BLaER1 treated with 17β-estradiol and CSF1 and Interleukin-3, amounts not matched to agents 10 nM and 100 nM (cell line): Measurements from ENCODE around the gene GRAMD1B.
"Not testable (repeated sequence)": the region's sequence is repeated elsewhere in the genome, so short reads cannot be mapped to it uniquely, and the experiment has no call there.

Source experiments
- H3K27ac ChIP-seq, 11 experiments: shearing (Covaris generic); formaldehyde crosslinking; 2 replicates each; pipeline ENCODE4 v1.8.1; 2022
- H3K27me3 ChIP-seq, 11 experiments: shearing (Covaris generic); formaldehyde crosslinking; 2 replicates each; pipeline ENCODE4 v1.8.1; 2022
- H3K36me3 ChIP-seq, 11 experiments: shearing (Covaris generic); formaldehyde crosslinking; 2 replicates each; pipeline ENCODE4 v1.8.1; 2022
- H3K4me1 ChIP-seq, 10 experiments: shearing (Covaris generic); formaldehyde crosslinking; 2 replicates each; pipeline ENCODE4 v1.8.1; 2022
- H3K4me2 ChIP-seq, 11 experiments: shearing (Covaris generic); formaldehyde crosslinking; 2 replicates each; pipeline ENCODE4 v1.8.1; 2022
- H3K4me3 ChIP-seq, 10 experiments: shearing (Covaris generic); formaldehyde crosslinking; 2 replicates each; pipeline ENCODE4 v1.8.1; 2022
- H3K9ac ChIP-seq, 11 experiments: shearing (Covaris generic); formaldehyde crosslinking; 2 replicates each; pipeline ENCODE4 v1.8.1; 2022
- H3K9me3 ChIP-seq, 11 experiments: shearing (Covaris generic); formaldehyde crosslinking; replicated peaks in 1 of 11; 2 replicates each; pipeline ENCODE4 v1.8.1; 2022
- H4K20me1 ChIP-seq, 11 experiments: shearing (Covaris generic); formaldehyde crosslinking; 2 replicates each; pipeline ENCODE4 v1.8.1; 2022
- Cebpa-rat ChIP-seq, 11 experiments: shearing (Covaris generic); IDR thresholded peaks; 2 replicates each; pipeline ENCODE4 v1.8.1; 2022

The GRAMD1B gene

DNA sequence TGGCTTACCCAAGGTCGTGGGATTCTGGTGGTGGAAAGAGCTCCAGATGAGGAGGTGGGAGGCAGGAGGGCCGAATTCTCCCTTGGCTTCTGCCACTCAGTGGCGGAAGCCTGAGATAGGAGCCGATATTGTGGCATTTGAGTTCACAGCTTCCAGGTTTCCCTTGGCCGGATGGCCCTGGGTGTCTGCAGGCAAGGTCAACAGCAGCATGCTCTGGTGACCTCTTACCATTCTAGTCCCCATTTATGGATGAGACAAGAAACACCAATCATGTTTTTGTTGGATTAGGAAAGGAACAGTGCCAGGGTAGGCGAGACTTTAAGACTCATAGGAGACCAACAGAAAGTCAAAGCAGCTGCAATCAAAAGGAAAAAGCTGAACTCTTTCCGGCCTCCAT, 89.7 kb downstream of the GRAMD1B start:
- Histone ChIP-seq H3K36me3 (peaks cover 0 to 7% (median 0%) of the 10 kb centered on the region in 11 experiments; a peak in 2 of 22 replicates), H3K9ac (no peak overlapping the region), H3K27ac (no peak overlapping the region), H3K4me1 (peaks cover 28 to 40% (median 35%) of the 10 kb centered on the region in 10 experiments), H3K4me3 (no peak overlapping the region), H3K4me2 (peak overlapping the region in 9 of 11 experiments; percentile 71 to 88 (median 81); a peak in 13 of 22 replicates), H3K9me3 (peaks cover 9 to 23% (median 15%) of the 10 kb centered on the region in 11 experiments; a peak in 19 of 22 replicates), H4K20me1 (peaks cover 0 to 14% (median 0%) of the 10 kb centered on the region in 11 experiments; a peak in 3 of 22 replicates), H3K27me3 (no peaks in the 10 kb centered on the region)
- TF ChIP-seq Cebpa-rat (IDR thresholded peaks at IDR 0.05) = no peak

DNA sequence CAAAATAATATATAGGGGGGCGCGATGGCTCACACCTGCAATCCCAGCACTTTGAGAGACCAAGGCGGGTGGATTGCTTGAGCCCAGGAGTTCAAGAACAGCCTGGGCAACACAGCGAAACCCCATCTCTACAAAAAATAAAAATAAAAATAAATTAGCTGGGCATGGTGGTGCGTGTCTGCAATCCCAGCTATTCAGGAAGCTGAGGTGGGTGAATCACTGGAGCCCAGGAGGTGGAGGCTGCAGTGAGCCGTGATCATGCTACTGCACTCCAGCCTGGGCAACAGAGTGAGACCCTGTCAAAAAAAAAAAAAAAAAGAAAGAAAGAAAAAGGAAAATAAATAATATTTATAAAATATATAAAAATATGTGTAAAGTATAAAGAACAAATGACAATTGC, 90.4 kb downstream of the GRAMD1B start:
- H3K4me3 ChIP-seq, H3K9ac ChIP-seq, H3K27ac ChIP-seq, H3K27me3 ChIP-seq, H3K36me3 ChIP-seq: not testable (repeated sequence)
- H4K20me1 ChIP-seq = peaks cover 0 to 14% (median 0%) of the 10 kb centered on the region in 11 experiments; a peak in 5 of 22 replicates
- H3K9me3 ChIP-seq = peaks cover 9 to 23% (median 15%) of the 10 kb centered on the region in 11 experiments; a peak in 19 of 22 replicates
- H3K4me1 ChIP-seq = peaks cover 28 to 40% (median 35%) of the 10 kb centered on the region in 10 experiments
- H3K4me2 ChIP-seq = peak overlapping the region in 2 of 11 experiments; percentile 24 to 82; a peak in 2 of 22 replicates

DNA sequence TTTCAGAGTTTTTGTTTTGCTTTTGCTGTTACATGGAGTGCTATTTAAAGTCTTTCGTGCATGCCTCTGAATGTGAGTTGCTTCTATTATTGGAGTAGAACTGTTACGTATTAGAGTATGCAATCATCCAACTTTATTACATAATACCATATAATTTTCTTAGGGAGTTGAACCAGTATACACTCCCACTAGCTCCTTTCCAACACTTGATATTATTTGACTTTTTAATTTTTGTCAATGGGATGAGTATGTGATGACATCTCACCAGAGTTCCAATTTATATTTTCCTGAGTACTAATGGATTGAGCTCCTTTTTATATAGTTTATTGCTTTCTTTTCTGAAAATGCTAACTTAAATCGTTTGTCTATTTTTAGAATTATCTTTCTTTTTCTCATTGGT, 90.9 kb downstream of the GRAMD1B start:
- Histone ChIP-seq H4K20me1 (peaks cover 0 to 19% (median 0%) of the 10 kb centered on the region in 11 experiments; a peak in 5 of 22 replicates), H3K9me3 (peaks cover 9 to 23% (median 15%) of the 10 kb centered on the region in 11 experiments; a peak in 19 of 22 replicates), H3K4me2 (no peak overlapping the region), H3K4me3 (no peak overlapping the region), H3K9ac (no peak overlapping the region), H3K27me3 (no peaks in the 10 kb centered on the region), H3K4me1 (peaks cover 28 to 40% (median 35%) of the 10 kb centered on the region in 10 experiments), H3K27ac (no peak overlapping the region), H3K36me3 (peaks cover 0 to 7% (median 0%) of the 10 kb centered on the region in 11 experiments; a peak in 2 of 22 replicates)
- no peak for TF ChIP-seq Cebpa-rat (IDR thresholded peaks at IDR 0.05)

DNA sequence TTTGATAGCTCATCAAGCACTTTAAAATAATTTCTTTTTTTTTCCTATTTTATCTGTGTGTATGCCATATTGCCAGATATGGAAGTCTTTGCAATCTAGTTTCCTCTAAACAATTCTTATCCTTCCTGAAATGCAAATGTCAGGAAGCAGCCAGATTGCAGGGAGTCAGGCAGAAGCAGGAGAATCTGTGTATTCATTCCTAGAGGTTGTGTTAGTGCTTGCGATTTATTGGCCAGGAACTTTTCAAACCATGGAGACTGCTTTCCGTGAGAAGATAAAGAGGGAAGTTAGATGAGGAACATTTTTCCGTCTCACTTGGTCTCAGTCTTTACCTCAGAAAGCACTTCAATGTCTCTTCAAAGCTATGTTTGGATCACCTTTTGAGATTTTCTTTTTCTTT, 91.9 kb downstream of the GRAMD1B start:
- Histone ChIP-seq H3K36me3 (peaks cover 0 to 7% (median 0%) of the 10 kb centered on the region in 11 experiments; a peak in 2 of 22 replicates), H3K4me3 (no peak overlapping the region), H3K4me1 (peaks cover 28 to 37% (median 31%) of the 10 kb centered on the region in 10 experiments), H4K20me1 (peaks cover 0 to 24% (median 0%) of the 10 kb centered on the region in 11 experiments; a peak in 7 of 22 replicates), H3K9ac (no peak overlapping the region), H3K27me3 (no peaks in the 10 kb centered on the region), H3K4me2 (no peak overlapping the region), H3K9me3 (peaks cover 9 to 23% (median 15%) of the 10 kb centered on the region in 11 experiments; a peak in 19 of 22 replicates), H3K27ac (no peak overlapping the region)
- TF ChIP-seq Cebpa-rat (IDR thresholded peaks at IDR 0.05) = no peak

DNA sequence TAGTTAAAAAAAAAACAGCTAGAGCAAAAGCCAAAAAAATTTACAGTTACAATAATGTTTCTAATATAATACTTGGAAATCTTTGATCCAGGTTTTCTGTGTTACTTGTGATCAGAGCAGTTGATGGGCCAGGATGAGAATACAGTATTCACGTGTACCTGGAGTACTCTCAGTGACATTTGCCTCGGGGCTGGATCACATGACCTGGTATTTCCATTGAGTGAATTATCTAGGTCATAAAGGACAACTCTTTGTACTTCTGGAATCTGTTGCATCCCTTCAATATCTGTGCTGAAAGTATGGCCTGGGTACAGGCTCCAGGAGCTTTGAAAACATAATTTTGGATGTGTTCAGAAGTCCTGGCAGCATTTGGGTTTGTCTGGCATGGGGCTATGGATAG, 93.5 kb downstream of the GRAMD1B start:
- no peak for TF ChIP-seq Cebpa-rat (IDR thresholded peaks at IDR 0.05)
- H3K9ac ChIP-seq = no peak overlapping the region

DNA sequence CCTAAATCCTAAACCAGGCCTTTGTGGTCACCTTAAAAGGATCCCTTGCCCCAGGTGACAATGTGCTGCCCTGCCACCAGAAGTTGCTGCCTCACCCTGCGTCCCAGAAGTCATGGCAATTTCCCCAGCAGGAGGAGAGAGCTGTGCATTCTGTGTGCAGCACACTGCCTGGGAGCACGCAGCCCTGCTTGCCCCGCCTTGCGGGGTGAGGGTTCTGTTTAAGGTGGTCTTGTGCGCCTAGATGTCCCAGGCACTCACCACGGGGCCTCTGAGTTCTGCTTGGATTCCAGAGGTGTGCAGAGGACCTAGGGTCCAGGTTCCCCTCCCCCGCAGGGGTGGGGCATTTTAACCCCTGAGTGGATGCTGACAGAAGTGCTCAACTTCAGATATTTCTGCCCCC, 95.0 kb downstream of the GRAMD1B start:
- H3K27me3 ChIP-seq = no peaks in the 10 kb centered on the region
- H3K4me3 ChIP-seq = no peak overlapping the region
- peaks cover 0 to 7% (median 0%) of the 10 kb centered on the region in 11 experiments; a peak in 2 of 22 replicates for H3K36me3 ChIP-seq
- peaks cover 0 to 5% (median 0%) of the 10 kb centered on the region in 10 experiments; a peak in 5 of 20 replicates for H3K4me1 ChIP-seq
- H3K9me3 ChIP-seq = peaks cover 9 to 17% (median 12%) of the 10 kb centered on the region in 11 experiments; a peak in 19 of 22 replicates
- no peak for TF ChIP-seq Cebpa-rat (IDR thresholded peaks at IDR 0.05)
- no peak overlapping the region for H3K4me2 ChIP-seq
- H4K20me1 ChIP-seq = peaks cover 0 to 24% (median 0%) of the 10 kb centered on the region in 11 experiments; a peak in 6 of 22 replicates
- H3K9ac ChIP-seq = no peak overlapping the region
- no peak overlapping the region for H3K27ac ChIP-seq

More for the DNA sequence above, 93.5 kb downstream of the GRAMD1B start:
- H3K36me3 ChIP-seq = peaks cover 0 to 7% (median 0%) of the 10 kb centered on the region in 11 experiments; a peak in 2 of 22 replicates
- peaks cover 0 to 29% (median 0%) of the 10 kb centered on the region in 11 experiments; a peak in 7 of 22 replicates for H4K20me1 ChIP-seq
- peaks cover 9 to 23% (median 15%) of the 10 kb centered on the region in 11 experiments; a peak in 19 of 22 replicates for H3K9me3 ChIP-seq
- H3K27me3 ChIP-seq = no peaks in the 10 kb centered on the region
- no peak overlapping the region for H3K4me2 ChIP-seq
- no peak overlapping the region for H3K27ac ChIP-seq
- H3K4me1 ChIP-seq = peaks cover 13 to 21% (median 15%) of the 10 kb centered on the region in 10 experiments
- H3K4me3 ChIP-seq = no peak overlapping the region

DNA sequence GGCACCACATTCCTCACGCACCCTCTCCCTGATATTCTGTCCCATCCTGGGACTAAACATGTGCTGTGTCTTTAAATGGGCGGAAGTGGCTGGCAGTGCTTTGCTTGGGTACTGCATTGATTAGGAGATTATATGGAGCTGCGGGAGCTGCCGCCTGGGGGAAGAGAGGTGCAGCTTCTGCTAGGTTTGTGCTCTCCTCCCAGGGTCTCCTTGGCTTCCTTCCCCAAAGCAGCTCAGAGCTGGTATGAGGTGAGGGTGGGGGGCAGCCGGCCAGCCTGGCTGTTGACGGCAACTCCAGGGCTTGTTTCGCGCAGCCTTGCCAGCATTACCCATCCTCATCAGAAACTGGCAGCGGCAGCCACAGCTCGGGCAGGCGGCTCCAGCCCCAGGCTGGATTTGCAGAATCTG, 95.4 kb downstream of the GRAMD1B start:
- no peaks in the 10 kb centered on the region for H3K27me3 ChIP-seq
- peaks cover 7 to 13% (median 11%) of the 10 kb centered on the region in 11 experiments; a peak in 19 of 22 replicates for H3K9me3 ChIP-seq
- no peak overlapping the region for H3K4me3 ChIP-seq
- peaks cover 0 to 1% (median 0%) of the 10 kb centered on the region in 10 experiments; a peak in 3 of 20 replicates for H3K4me1 ChIP-seq
- no peak for TF ChIP-seq Cebpa-rat (IDR thresholded peaks at IDR 0.05)
- no peak overlapping the region for H3K27ac ChIP-seq
- no peak overlapping the region for H3K4me2 ChIP-seq
- H4K20me1 ChIP-seq = peaks cover 0 to 24% (median 0%) of the 10 kb centered on the region in 11 experiments; a peak in 6 of 22 replicates
- no peak overlapping the region for H3K9ac ChIP-seq
- H3K36me3 ChIP-seq = peaks cover 0 to 7% (median 0%) of the 10 kb centered on the region in 11 experiments; a peak in 2 of 22 replicates

DNA sequence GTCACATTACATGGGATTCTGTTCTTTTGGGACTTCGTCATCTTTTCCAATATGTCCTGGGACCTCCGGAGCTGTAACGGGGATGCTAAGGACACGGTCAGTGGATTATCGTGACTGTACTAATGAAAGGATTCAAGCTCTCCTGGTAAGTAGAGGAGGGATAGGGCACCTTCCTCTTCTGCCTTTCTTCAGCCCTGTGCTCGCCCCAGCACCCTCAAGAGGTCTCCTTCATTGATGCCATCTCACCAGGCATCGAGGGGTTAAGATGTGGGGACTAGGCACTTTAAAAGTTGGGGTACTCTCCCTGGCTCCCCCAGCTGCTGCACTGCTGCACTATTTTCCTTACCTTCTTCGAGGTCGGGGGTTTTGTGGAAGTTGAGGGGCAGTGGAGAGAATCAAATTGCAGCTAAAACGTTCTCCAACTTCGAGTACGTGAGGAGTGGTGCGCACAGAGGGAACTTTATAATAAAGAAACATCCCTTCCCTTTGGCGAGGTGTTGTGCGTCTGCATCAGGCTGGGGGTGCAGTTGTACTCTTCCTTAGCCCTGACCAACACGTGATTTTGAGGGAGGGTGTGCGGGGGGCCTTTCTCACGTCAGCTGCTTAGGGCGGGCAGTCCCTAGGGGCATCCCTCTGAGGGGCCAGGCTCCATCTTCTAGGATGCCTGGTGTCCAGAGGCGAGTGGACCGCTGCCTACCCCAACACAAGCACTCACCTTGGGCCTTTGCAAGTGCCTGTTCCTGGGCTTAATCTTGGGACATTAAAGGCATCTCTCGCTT, 96.1 kb downstream of the GRAMD1B start:
- Histone ChIP-seq H3K4me2 (no peak overlapping the region), H3K9ac (no peak overlapping the region), H3K9me3 (peaks cover 0 to 6% (median 4%) of the 10 kb centered on the region in 11 experiments; a peak in 11 of 22 replicates), H4K20me1 (peaks cover 0 to 24% (median 0%) of the 10 kb centered on the region in 11 experiments; a peak in 6 of 22 replicates), H3K4me1 (no peaks in the 10 kb centered on the region; a peak in 1 of 20 replicates), H3K27me3 (no peaks in the 10 kb centered on the region), H3K36me3 (no peaks in the 10 kb centered on the region), H3K4me3 (no peak overlapping the region), H3K27ac (no peak overlapping the region)
- no peak for TF ChIP-seq Cebpa-rat (IDR thresholded peaks at IDR 0.05)

DNA sequence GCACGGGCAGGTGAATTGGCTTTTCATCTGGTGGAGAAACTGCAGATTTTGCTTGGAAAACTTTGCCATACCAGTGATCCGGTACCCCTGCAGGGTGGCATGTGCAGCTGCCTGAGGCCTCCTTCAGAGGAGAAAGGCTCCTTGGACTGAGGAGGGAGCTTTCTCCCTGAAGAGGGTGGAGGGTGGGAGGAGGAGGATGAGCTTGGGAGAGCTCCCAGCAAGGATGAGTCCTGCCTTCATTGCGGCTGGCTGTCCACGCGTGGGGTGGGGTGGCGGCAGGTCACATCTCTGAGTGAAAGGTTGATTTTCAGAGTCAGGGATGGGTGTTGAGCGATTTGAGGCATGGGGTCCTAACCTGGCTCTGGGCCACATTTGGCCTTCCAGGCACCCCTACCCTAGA, 96.8 kb downstream of the GRAMD1B start:
- H3K9me3 ChIP-seq = no peaks in the 10 kb centered on the region; a peak in 1 of 22 replicates
- no peak for TF ChIP-seq Cebpa-rat (IDR thresholded peaks at IDR 0.05)
- H4K20me1 ChIP-seq = peaks cover 0 to 24% (median 0%) of the 10 kb centered on the region in 11 experiments; a peak in 6 of 22 replicates
- H3K27me3 ChIP-seq = no peaks in the 10 kb centered on the region
- no peaks in the 10 kb centered on the region for H3K36me3 ChIP-seq
- H3K9ac ChIP-seq = no peak overlapping the region
- H3K4me1 ChIP-seq = no peaks in the 10 kb centered on the region; a peak in 1 of 20 replicates
- no peak overlapping the region for H3K4me2 ChIP-seq
- H3K27ac ChIP-seq = no peak overlapping the region
- H3K4me3 ChIP-seq = no peak overlapping the region
